GM12873 (cell line): ENCODE data around the gene FBP2.
A peak's percentile ranks its signal among the peaks of the same experiment; 100 is the strongest.

Experiments
- CTCF ChIP-seq: IDR thresholded peaks from 2 replicates; pipeline ENCODE4 v1.5.1; 2012; ENCODE audit warnings: low read depth, mild to moderate bottlenecking, moderate library complexity, low read length, control low read depth; ENCODE audit not compliant: insufficient read depth; ENCODE audit errors: missing control alignments

FBP2 gene

GRCh38 chr9:94557376-94557775 lies 36.2 kb downstream of the FBP2 start:
- TF ChIP-seq CTCF = no peak

DNA sequence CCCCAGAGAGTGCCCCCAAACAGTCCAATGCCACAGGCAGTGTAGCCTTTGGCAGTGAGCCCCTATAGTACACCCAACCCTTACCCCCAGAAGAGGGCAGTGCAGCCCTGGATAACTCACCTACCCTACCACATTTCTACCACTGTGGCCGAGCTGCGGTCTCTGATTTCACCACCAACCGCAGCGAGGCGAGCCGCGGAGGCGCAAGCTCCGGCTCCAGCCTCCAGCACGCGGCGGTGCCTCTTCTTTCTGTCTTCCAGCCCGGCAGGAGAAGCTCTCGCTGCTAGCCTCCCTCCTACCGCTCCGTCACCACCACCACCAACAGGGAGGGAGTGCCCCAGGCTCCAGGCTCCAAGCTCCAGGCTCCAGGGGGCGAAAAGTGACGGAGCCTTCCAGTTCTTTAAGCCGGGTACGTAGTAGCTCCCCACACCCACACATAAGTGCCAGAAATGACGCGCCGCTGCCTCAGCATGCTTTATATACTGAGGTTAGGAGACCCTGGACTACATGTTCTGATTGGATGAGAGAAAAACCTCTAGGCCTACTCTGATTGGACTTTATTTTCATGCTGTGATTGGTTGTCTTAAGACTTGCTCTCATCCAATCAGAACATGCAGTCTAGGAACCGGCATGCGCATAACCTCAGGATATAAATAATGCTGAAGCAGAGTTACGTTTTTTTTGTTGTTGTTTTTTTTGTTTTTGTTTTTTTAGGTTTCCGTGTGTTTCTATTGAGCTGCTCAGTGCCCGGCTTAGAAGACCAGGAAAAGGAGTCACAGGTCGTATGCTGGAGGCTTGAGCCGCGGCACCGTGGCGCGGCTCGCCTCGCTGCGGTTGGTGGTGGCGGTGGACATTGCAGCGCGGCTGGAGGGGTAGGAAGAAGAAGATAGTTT lies 38.9 kb downstream of the FBP2 start, which contains the start of gene PCAT7:
Gene PCAT7 (plus strand): TSS at position 645 of the 893 bp plus-strand sequence.
- TF ChIP-seq CTCF = peak; percentile 59

GRCh38 chr9:94554078-94554438 lies 39.6 kb downstream of the FBP2 start:
- no peak for TF ChIP-seq CTCF

- TF ChIP-seq CTCF = peak; percentile 14
Observed at GRCh38 chr9:94553029-94553938, 40.3 kb downstream of the FBP2 start.

DNA sequence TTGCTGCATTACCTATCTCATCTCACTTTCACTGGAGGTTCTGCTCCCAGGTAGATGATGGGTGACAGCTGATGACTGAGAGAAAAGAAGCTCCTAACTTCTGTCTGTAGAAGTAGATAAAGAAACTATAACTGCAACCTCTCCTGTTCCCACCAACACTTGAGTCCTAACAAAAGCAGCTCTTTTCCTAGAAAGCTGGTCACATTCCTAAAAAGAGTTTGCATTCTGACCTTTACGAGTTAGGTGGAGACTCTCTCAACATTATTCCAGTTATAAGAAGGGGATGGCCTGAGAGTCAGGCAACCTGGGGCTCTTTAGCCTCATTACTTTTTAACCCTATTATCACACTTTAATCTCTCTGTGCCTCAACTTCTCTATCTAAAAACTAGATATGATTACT lies 47.7 kb downstream of the FBP2 start:
- no peak for TF ChIP-seq CTCF

DNA sequence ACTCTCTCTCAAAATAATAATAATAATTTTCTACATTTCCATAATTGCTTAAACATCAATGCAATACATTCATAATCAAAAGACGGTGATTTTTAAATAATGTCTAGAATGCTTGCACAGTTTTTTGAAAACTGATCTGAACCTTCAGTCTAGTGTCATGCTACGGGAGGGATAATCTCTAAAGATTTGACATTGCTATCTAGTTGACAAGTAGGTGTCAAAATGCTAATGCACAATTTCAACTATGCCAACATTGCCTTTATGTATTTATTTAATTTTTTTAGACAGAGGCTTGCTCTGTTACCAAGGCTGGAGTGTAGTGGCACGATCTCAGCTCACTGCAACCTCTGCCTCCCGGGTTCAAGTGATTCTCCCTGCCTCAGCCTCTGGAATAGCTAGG lies 54.7 kb downstream of the FBP2 start:
- TF ChIP-seq CTCF = no peak

- TF ChIP-seq CTCF = no peak
Observed at GRCh38 chr9:94534901-94535300, 58.7 kb downstream of the FBP2 start.
